ENCODE measurements around the gene BMP8B. TPM values are rescaled to one million over a fixed set of nuclear protein-coding genes. Genes with fewer than 3 reads are reported as not detected.
"Not testable (repeated sequence)": the region's sequence is repeated elsewhere in the genome, so short reads cannot be mapped to it uniquely, and the experiment has no call there.

The BMP8B gene
- polyA plus RNA-seq, 2 of the 4 experiments (the other 2 are of a cell fraction) = 2.5 to 3.1 TPM

DNA sequence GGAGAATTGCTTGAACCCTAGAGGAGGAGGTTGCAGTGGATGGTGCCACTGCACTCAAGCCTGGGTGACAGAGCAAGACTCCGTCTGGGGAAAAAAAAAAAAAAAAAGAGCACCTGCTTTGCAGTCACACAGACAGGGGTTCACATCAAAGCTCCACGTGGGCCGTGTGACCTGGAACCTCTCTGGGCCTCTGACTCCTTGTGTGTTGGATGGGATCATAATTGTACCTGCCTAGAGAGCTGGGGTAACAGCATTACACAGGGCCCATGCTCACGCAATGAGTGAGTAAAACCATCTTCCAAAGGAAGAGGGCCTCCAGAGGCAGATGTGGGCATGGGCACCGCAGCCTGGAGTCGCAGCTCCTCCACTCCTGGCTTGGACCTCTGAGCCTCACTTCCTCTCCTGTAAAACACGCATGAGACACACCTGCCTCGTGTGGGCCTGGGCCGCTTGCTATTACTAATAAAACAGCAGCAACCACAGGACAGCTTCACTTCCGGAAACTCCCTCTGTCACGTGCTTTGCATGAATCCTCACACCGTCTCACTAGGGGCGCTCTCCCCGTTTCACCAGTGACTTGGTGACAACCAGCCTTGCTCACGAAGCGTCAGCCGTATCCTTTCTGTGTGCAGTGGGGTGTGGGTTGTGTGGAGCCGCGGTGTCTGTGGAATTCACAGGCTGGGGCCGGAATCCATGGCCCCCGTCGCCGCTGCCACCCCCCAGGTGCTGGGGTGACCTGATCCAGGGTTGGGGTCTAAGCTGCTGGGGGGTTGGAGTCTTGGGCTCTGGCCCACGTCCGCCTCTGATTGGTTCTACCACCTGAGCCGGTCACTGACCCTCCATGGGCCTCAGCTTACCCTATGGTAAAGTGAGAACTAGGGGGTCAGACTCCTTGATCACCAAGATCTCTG is 10.4 kb upstream of the BMP8B start:
- peak overlapping the region; percentile 60 to 69; a peak in 5 of 6 replicates for H3K27ac ChIP-seq
- TF ChIP-seq JUN (IDR thresholded peaks at IDR 0.05) (0 out of 5 replicates have a peak, but pooled peaks of 1 of the 2 experiments have one; percentile 5), E2F6 (IDR thresholded peaks at IDR 0.05; ENCODE audit: borderline replicate concordance, low read depth) (peak; percentile 86), BHLHE40 (IDR thresholded peaks at IDR 0.05; ENCODE audit: low read depth, low read length) (peak; percentile 35; the same call in 1 of the 2 replicates)
- TF ChIP-seq, protein P1, sequence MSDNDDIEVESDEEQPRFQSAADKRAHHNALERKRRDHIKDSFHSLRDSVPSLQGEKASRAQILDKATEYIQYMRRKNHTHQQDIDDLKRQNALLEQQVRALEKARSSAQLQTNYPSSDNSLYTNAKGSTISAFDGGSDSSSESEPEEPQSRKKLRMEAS (IDR thresholded peaks at IDR 0.05) = peak; percentile 87
- TF ChIP-seq, protein P2, sequence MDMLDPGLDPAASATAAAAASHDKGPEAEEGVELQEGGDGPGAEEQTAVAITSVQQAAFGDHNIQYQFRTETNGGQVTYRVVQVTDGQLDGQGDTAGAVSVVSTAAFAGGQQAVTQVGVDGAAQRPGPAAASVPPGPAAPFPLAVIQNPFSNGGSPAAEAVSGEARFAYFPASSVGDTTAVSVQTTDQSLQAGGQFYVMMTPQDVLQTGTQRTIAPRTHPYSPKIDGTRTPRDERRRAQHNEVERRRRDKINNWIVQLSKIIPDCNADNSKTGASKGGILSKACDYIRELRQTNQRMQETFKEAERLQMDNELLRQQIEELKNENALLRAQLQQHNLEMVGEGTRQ (IDR thresholded peaks at IDR 0.05) = peak; percentile 76
- H3K4me1 ChIP-seq = peaks cover 12% of the 10 kb centered on the region; the same call in 2 of the 3 replicates
- H3K4me2 ChIP-seq = peak overlapping the region; percentile 35
- ChIA-PET POLR2A (interaction anchor here (1.6 kb wide), 1 partner anchor 10 kb away, joined by 5 read pairs; the partner anchor contains the start of gene BMP8B), CTCF (interaction anchor here (0.6 to 3.1 kb wide), 21 partner anchors 10 to 378 kb away, joined by 3 to 16 read pairs (median 4); partner anchors contain the start of genes BMP8B, MYCL and PPIE)
- ATAC-seq (peak; percentile 94), DNase-seq (ENCODE audit: low read depth in 1 of 2, low spot score in 1 of 2) (peak; percentile 77 to 90)
- 86% methylated on average over 6 of the region's 26 CpGs for WGBS (ENCODE audit: missing lambda C conversion rate)
- H3K9me3 ChIP-seq, FAIRE-seq: not testable (repeated sequence)
- H3K4me3 ChIP-seq = peak overlapping the region; percentile 16; the same call in 1 of the 3 replicates

DNA sequence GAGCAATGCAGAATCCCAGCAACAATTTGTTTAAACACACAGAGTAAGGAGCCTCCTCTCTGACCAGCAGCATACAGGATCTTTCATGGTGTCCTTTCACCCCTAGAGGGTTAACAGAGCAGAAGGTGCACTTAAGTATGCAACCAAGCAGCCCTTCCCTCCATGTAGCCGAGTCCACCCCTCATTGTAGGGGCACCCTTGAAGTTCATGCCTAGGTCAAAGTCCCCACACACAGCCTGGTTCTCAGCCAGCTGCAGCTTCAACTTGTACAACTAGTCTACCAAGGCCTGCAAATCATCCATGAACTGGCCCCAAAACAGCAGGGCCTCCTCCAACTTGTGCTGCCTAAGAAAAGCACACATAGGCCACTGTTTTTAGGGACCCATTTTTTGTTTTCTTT is 7.0 kb upstream of the BMP8B start:
- CTCF ChIA-PET = interaction anchor here (0.8 kb wide), 1 partner anchor 123 kb away, joined by 3 read pairs; no protein-coding TSS in a partner anchor
- POLR2A ChIA-PET = no interaction called here
- H3K9me3 ChIP-seq = no peaks in the 10 kb centered on the region
- ATAC-seq = no peak
- 0% methylated on average over 1 of the region's 1 CpG for WGBS (ENCODE audit: missing lambda C conversion rate)
- no peak overlapping the region for H3K4me3 ChIP-seq
- H3K27ac ChIP-seq = no peak overlapping the region
- FAIRE-seq = no peak
- no peak overlapping the region for H3K4me2 ChIP-seq
- peaks cover 12% of the 10 kb centered on the region; the same call in 2 of the 3 replicates for H3K4me1 ChIP-seq
- TF ChIP-seq, protein P1 (IDR thresholded peaks at IDR 0.05) = no peak
- TF ChIP-seq CBX2 (IDR thresholded peaks at IDR 0.05; ENCODE audit: borderline replicate concordance, low read depth) = no peak
- TF ChIP-seq POLR2AphosphoS2 (conservative IDR thresholded peaks at IDR 0.05; ENCODE audit: low read length) = no peak
- no peak for TF ChIP-seq KDM5A (IDR thresholded peaks at IDR 0.05)
- no peak for TF ChIP-seq HOXA7 (CRISPR knock-in tag; IDR thresholded peaks at IDR 0.05)
- no peak for TF ChIP-seq FOSL2 (IDR thresholded peaks at IDR 0.05)
- TF ChIP-seq FOSL2 (CRISPR knock-in tag; IDR thresholded peaks at IDR 0.05) = no peak
- no peak for TF ChIP-seq E2F6 (IDR thresholded peaks at IDR 0.05; ENCODE audit: borderline replicate concordance, low read depth)
- TF ChIP-seq MAFK (IDR thresholded peaks at IDR 0.05; ENCODE audit: partially characterized antibody) = no peak
- no peak for TF ChIP-seq NFE2L2 (conservative IDR thresholded peaks at IDR 0.05; ENCODE audit: low read length)
- no peak for DNase-seq (ENCODE audit: low read depth in 1 of 2, low spot score in 1 of 2)

GRCh38 chr1:39791838-39792237 is 3.2 kb upstream of the BMP8B start:
- H3K9me3 ChIP-seq = no peaks in the 10 kb centered on the region
- no peak for DNase-seq (ENCODE audit: low read depth in 1 of 2, low spot score in 1 of 2)
- TF ChIP-seq SREBF2 (IDR thresholded peaks at IDR 0.05) (no peak), ZC3H11A (IDR thresholded peaks at IDR 0.05) (0 out of 2 replicates have a peak, but pooled peaks have one; percentile 7), FOXS1 (CRISPR knock-in tag; IDR thresholded peaks at IDR 0.05) (no peak), JUN (IDR thresholded peaks at IDR 0.05) (no peak)
- TF ChIP-seq, protein P3, sequence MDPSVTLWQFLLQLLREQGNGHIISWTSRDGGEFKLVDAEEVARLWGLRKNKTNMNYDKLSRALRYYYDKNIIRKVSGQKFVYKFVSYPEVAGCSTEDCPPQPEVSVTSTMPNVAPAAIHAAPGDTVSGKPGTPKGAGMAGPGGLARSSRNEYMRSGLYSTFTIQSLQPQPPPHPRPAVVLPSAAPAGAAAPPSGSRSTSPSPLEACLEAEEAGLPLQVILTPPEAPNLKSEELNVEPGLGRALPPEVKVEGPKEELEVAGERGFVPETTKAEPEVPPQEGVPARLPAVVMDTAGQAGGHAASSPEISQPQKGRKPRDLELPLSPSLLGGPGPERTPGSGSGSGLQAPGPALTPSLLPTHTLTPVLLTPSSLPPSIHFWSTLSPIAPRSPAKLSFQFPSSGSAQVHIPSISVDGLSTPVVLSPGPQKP (IDR thresholded peaks at IDR 0.05; ENCODE audit: low read depth, low read length) = no peak
- TF ChIP-seq, protein P4, sequence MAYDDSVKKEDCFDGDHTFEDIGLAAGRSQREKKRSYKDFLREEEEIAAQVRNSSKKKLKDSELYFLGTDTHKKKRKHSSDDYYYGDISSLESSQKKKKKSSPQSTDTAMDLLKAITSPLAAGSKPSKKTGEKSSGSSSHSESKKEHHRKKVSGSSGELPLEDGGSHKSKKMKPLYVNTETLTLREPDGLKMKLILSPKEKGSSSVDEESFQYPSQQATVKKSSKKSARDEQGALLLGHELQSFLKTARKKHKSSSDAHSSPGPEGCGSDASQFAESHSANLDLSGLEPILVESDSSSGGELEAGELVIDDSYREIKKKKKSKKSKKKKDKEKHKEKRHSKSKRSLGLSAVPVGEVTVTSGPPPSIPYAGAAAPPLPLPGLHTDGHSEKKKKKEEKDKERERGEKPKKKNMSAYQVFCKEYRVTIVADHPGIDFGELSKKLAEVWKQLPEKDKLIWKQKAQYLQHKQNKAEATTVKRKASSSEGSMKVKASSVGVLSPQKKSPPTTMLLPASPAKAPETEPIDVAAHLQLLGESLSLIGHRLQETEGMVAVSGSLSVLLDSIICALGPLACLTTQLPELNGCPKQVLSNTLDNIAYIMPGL (CRISPR knock-in tag; IDR thresholded peaks at IDR 0.05; ENCODE audit: borderline replicate concordance) = no peak
- CTCF ChIA-PET = interaction anchor here (0.6 kb wide), 1 partner anchor 9 kb away, joined by 3 read pairs; no protein-coding TSS in a partner anchor
- H3K4me1 ChIP-seq = peaks cover 5% of the 10 kb centered on the region; the same call in 1 of the 3 replicates
- no peak overlapping the region for H3K4me3 ChIP-seq
- ATAC-seq = no peak
- POLR2A ChIA-PET = no interaction called here
- no peak for FAIRE-seq
- WGBS (ENCODE audit: missing lambda C conversion rate) = 89% methylated on average over 2 of the region's 2 CpGs
- no peak overlapping the region for H3K27ac ChIP-seq
- no peak overlapping the region for H3K4me2 ChIP-seq
